HG03135 (cell line): ENCODE data around the gene PARP14.
"Not testable (repeated sequence)": the region's sequence is repeated elsewhere in the genome, so short reads cannot be mapped to it uniquely, and the experiment has no call there.

Experiments used
- ATAC-seq: cut with Tn5 transposase; IDR thresholded peaks from one replicate; pipeline ENCODE4 v1.9.1; 2021; ENCODE audit warnings: mild to moderate bottlenecking, moderate library complexity; ENCODE audit not compliant: unreplicated experiment

PARP14 gene

DNA sequence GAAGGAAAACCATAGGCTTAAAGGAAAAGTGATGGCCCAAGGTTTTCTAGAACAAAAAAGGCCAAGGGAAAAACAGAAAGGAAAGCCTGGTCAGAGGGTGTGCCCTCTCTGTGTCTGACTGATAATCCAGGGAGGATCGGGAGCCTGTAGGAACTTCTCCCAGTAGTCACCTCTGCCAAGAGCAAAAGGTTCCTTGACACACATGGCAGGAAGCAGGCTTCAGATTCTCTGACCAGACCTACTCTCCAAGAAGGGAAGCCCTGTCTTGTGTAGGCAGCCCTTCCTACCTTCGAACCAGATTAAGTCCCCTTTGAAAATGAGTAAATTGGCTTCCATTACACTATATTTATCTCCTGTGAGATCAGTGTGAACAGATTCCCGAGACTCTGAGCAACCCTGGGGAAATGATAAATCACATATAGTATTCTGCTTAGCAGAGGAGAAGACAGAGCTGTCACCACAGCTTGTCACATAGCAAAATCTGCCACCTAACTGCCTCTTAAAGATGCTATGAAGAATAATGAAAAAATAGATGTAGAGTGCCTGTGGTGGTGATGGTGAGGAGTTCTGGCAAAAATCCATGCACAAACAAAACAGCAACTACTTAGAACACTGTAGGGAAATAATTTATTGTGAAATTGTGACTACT is 38.8 kb downstream of the PARP14 start:
- ATAC-seq, result no peak

DNA sequence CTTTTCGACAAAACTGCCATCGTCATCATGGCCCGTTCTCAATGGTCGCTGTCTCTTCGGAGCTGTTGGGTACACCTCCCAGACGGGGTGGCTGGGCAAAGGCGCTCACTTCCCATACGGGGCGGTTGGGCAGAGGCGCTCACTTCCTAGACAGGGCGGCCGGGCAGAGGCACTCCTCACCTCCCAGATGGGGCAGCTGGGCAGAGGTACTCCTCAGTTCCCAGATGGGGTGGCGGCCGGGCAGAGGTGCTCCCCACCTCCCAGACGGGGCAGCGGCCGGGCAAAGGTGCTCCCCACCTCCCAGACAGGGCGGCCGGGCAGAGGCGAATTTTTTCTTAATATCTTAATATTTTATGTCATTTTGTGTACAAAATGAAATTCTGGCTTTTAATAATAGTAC is 44.5 kb downstream of the PARP14 start:
- no peak for ATAC-seq

DNA sequence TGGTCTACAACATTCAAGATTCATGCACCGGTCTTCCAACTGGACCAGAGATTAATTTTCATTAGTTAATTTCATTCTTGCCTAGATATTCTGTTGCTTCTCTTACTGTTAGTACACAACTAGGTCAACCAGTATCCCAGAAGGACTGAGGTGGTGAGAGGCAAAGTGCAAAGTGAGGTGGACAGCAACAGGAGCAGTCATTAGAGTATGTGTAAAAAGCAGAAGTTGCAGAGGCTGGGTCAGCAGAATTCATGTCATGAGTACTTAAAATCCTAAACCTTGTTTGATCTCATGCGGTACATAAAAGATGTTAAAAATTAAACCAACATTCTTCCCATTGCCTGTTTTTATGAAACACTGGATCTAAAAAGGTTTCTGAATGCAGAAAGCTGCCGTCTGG is 46.7 kb downstream of the PARP14 start:
- no peak for ATAC-seq

DNA sequence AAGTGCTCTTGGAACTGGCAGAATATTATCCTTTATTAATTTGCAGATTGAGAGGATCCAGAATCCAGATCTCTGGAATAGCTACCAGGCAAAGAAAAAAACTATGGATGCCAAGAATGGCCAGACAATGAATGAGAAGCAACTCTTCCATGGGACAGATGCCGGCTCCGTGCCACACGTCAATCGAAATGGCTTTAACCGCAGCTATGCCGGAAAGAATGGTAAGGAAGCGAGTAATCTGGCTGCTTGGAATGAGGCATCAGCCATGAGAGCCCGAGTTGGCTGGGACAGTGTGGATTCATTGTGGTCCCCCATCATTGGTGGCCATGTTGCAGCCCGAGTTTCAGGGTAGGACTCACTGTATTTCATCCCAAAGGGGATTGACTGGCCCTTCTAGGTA is 47.1 kb downstream of the PARP14 start:
- ATAC-seq, result no peak

DNA sequence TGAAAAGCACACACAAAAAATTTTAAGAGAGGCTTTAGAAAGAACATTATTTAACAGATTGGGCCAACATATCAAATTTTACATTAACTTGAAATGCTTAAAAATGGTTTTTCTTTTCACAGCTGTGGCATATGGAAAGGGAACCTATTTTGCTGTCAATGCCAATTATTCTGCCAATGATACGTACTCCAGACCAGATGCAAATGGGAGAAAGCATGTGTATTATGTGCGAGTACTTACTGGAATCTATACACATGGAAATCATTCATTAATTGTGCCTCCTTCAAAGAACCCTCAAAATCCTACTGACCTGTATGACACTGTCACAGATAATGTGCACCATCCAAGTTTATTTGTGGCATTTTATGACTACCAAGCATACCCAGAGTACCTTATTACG is 47.5 kb downstream of the PARP14 start:
- ATAC-seq, result no peak

DNA sequence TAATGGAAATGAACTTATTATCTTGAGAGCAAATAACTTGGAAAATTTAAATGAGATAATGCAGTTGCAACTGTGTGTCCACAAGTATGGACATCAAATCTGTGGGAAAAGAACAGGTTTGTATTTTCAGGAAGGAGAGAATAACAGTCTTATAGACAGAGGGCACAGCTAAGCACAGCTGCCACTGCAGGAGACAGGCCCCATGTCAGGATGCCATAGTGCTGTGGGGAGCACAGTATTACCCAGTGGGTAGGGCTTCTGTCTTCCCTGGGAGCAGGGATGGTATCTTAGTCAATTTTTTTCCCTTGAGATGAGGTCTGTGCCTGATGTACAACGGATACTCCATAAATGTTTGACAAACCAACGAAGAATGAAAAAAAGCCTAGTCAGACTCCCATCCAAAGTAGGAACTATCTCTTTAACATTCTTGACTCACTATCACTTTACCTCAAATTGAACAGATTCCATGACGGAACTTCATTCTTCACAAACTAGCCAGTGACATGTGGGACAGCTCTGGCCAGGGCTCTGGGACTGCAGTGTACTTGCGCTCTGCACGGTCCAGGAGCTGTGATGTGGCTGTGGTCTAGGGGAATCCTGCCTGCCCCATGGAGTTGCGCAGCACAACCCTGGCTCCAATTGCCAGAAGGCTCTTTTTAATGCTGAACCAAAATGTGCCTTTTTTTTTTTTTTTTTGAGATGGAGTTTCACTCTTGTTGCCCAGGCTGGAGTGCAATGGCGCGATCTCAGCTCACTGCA is 48.3 kb downstream of the PARP14 start:
- no peak for ATAC-seq

DNA sequence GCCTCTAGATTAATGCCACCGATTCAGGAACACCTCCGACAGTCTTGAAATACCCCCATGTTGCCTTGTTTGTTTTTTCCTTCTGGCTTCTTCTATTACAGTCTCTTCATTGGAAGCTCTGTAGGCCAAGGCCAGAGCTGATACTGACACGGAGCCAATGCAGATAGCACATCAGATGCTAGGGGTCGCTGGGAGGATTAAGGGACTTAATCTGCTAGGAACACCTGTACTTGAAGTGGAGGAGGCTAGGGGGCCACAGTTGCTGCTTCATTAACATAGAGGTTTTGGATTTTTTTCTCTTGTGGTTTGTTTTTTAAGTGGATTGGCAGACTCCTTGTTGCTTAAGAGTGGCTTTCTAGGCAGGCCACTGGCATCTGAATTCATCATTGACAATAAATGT is 49.6 kb downstream of the PARP14 start:
- ATAC-seq, result no peak

DNA sequence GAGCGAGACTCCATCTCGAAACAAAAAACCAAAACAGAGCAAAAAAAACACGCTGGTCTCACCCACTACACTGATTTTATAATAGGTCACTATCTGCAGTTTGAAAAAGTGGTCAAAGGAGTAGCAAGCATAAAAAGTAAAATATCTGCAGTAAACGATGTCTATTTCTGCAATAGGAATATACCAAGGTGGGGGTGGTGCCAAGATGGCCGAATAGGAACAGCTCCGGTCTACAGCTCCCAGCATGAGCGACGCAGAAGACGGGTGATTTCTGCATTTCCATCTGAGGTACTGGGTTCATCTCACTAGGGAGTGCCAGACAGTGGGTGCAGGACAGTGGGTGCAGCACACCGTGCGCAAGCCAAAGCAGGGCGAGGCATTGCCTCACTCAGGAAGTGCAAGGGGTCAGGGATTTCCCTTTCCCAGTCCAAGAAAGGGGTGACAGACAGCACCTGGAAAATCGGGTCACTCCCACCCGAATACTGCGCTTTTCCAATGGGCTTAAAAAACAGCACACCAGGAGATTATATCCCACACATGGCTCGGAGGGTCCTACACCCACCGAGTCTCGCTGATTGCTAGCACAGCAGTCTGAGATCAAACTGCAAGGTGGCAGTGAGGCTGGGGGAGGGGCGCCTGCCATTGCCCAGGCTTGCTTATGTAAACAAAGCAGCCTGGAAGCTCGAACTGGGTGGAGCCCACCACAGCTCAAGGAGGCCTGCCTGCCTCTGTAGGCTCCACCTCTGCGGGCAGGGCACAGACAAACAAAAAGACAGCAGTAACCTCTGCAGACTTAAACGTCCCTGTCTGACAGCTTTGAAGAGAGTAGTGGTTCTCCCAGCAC is 52.3 kb downstream of the PARP14 start:
- not testable (repeated sequence) for ATAC-seq

DNA sequence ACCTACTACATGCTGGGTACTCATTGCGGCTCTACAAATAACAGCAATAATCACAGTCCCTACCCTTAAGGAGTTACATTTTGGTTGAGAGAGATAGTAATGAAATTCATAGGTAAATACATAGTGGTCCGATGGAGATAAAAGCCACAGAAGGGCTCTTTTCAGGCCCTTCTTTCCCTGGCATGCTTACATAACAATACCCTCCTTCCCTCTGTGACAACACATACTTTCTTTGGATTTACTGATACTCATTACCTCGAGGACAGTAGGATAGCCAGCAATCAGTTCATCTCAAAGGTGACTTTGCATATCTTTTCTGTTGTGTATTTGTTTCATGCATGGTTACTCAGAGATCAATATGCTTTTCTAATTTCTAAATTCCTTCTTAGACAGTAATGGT is 58.5 kb downstream of the PARP14 start:
- ATAC-seq, result no peak

DNA sequence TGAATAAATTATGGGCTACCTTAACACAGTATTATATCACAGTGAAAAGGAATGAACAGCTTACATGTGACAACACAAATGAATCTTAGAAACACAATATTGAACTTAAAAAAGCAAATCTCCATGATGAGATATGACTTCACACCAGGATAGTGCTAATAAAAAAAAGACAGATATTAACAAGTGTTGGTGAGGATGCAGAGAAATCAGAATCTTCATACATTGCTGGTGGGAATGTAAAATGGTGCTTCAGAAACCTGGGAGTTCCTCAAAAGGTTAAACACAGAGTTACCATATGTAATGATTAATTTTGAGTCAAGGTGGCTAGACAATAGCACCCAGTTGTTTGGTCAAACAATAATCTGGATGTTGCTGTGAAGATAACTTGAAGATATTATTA is 61.6 kb downstream of the PARP14 start:
- no peak for ATAC-seq

DNA sequence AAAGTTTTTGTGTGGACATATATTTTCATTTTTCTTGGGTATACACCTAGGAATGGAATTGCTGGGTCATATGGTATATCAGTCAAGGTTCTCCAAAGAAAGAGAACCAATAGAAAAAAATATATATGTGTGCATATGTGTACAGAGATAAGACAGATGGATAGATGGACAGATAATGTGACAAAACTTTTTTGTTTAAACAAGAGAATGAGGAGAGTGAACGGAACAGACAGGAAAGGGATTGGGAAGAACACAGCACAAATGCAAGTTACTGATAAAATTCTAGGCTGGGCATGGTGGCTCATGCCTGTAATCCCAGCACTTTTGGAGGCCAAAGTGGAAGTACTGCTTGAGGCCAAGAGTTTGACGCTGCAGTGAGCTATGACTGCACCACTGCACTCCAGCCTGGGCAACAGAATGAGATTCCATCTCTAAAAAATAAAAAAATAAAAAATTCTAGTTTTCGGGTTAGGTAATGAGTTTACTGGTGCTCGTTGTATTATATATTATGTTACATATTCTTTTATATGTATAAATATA is 63.0 kb downstream of the PARP14 start:
- no peak for ATAC-seq

DNA sequence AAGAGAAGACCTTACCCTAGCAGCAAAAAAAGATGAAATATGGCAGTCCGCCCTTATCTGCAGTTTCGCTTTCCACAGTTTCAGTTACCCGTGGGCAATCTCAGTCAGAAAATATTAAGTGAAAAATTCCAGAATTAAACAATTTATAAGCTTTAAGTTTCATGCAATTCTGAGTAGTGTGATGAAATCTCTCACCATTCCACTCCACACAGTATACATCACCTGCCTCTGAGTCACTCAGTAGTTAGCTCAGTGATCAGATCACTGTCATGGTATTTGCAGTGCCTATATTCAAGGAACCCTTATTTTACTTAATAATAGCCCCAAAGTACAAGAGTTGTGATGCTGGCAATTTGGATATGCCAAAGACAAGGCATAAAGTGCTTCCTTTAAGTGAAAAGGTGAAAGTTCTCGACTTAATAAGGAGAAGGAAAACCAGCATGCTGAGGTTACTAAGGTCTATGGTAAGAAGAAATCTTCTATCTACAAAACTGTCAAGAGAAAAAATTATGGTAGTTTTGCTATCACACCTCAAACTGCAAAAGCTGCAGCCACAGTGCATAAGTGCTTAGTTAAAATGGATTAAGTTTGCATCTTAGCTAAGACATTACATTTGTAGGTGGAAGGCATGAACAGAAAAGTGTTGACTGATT is 64.9 kb downstream of the PARP14 start:
- ATAC-seq, result no peak

DNA sequence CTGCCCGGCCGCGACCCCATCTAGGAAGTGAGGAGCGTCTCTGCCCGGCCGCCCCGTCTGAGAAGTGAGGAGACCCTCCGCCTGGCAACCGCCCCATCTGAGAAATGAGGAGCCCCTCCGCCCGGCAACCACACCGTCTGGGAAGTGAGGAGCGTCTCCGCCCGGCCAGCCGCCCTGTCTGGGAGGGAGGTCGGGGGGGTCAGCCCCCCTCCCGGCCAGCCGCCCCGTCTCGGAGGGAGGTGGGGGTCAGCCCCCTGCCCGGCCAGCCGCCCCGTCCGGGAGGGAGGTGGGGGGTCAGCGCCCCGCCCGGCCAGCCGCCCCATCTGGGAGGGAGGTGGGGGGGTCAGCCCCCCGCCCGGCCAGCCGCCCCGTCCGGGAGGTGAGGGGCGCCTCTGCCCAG is 66.7 kb downstream of the PARP14 start:
- ATAC-seq, result not testable (repeated sequence)

DNA sequence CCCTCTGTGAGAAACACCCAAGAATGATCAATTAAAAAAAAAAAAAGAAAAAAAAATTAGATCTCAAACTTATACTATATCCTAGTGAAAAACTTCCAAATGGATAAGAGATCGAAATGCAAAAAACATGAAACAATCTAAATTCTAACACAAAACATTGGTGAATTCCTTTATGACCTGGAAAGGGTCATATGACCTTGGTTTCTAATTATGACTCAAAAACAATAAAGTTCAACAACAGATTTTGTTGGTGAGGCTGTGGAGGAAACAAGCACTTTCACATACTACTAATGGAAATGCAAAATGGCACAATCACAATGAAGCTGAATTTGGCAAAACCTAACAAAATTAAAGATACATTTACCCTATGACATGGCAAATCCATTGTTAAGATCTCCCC is 67.7 kb downstream of the PARP14 start:
- no peak for ATAC-seq

DNA sequence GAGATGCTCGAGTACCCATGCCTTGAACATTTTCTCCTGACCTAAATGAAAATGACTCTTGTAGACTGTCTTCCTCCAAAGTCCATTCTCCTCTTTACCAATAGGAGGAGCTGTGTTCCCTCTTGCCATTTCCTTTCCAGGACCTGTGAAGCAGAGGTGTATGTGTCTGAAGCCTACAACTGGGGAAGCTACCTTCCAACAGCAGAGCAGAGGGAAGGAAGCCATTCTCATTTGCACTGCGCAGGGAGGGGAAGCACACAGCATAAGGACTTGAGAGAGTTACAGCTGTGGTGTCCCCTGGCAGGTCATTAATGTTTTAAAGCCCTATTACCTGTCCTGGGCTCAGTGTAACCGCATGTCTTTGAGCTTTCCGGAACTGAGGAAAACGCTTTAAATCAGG is 74.3 kb downstream of the PARP14 start:
- ATAC-seq, result no peak

DNA sequence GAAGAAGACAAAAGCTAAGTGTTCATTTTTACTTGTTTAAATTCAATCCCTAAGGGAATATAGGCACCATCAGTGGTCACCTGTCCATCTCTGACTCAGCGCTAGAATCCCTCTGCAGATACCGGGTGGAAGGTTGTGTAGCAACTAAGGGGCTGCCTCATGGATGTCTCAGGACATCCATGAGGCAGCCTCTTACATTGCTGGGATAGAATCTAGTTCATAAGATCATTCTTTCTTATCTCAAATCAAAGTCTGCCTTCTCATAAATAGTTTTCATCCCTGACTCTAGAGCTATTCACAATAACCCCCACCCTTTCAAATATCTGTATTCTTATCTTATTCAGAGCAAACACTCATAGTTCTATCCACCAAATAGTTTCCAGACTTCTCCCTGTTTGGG is 74.9 kb downstream of the PARP14 start:
- no peak for ATAC-seq

DNA sequence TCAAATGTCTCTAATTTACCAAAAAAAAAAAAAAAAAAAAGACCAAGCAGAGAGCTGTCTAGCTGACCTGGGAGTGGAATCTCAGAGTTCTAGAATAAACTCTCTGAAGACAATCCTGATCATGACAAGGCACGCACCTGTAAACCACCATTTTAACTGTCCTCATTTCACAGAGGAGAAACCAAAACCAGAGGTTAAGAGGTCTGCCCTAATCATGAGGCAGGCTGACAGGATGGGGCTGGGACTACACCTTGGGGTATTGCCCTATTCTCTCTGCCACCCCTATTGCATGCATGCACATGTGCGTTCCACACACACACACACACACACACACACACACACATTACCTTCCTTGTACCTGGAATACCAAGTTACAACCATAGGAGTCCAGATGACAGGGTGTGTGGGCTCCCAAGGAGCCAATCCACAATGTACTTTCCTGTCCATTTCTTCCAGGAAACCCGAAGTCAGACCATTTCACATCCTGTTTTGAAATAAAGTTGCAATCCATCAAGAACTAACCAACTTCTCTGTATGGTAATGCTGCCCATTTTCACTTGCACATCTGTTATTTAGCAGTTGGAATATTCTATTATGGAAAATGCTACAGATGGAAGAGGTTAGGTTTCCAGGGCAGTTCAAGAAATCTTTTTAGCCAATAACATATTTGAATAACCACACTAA is 78.4 kb downstream of the PARP14 start:
- no peak for ATAC-seq

DNA sequence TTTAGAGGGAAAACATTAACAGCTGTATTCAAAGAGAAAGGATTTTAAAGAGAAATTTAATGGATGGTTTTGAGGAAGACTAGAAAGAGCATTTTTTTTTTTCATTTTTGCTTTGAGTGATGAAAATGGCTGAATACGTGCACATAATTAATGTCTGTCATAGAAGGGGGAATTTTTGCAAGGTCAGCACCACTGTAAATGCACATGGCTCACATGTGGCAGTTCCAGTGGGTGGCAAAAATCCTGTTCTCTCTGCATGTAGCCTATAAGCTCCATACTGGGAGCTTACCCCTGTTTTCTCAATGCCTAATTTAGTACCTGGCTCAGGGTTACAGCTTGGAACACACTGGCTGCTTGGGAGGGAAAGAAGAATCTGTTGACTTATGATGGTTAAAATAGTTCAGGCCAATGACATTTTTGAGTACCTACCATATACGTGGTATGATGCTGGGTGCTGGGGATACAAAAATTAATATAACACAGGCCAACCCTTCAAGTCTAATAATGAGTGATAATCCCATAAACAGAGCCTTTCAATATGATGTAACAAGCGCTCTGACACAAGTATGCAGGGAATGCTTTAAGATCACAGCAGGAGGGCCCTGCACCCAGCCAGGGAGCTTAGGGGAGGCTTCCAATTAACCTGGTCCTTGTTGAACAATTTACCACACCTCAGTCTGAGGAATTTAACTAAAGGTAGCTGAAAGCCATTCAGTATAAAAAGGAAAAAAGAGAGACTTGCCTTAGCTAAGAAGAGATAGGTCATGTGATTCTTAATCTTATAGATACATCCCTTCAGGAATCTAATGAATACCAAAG is 80.0 kb downstream of the PARP14 start:
- ATAC-seq, result no peak

DNA sequence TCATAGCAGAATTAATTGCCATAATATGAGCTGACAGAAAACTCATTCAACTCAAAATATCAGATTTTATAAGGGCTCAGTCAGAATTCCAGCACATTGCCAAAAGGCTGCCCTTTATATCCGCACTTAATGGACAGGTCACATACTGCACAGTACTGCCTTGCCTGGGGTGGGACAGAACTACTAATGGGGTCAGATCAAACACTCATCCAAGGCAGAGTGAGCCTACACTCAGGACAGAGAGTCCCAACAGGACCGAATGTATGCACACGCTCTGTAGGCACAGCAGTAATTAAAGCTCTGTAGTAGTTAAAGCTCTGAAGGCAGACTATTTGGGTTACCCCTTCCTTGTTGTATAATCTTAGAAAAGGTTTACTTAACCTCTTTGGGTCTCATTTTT is 85.8 kb downstream of the PARP14 start:
- ATAC-seq, result no peak
